ENCODE results near the gene TFDP2.

DNA sequence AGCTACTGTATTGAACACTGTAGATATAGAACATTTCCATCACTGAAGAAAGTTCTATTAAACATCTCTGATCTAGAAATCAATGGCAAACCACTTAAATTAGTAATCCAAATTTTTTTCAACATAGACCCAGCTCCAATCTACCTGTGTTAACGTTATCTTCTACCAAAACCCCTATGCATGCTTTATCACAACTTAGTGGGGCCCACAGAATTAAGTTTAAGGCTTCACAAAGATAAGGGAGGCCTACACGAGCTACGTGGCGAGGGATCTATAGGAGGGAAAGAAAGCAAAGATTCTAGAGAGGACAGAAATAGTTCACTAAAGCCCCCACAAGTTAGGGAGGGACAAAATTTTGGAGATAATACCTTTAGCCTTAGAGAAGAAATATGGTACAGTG lies 116.1 kb downstream of the TFDP2 start:
- TF ChIP-seq, protein P1, sequence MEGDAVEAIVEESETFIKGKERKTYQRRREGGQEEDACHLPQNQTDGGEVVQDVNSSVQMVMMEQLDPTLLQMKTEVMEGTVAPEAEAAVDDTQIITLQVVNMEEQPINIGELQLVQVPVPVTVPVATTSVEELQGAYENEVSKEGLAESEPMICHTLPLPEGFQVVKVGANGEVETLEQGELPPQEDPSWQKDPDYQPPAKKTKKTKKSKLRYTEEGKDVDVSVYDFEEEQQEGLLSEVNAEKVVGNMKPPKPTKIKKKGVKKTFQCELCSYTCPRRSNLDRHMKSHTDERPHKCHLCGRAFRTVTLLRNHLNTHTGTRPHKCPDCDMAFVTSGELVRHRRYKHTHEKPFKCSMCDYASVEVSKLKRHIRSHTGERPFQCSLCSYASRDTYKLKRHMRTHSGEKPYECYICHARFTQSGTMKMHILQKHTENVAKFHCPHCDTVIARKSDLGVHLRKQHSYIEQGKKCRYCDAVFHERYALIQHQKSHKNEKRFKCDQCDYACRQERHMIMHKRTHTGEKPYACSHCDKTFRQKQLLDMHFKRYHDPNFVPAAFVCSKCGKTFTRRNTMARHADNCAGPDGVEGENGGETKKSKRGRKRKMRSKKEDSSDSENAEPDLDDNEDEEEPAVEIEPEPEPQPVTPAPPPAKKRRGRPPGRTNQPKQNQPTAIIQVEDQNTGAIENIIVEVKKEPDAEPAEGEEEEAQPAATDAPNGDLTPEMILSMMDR (conservative IDR thresholded peaks at IDR 0.05) = no peak
- no peak for TF ChIP-seq EZH2 (IDR thresholded peaks at IDR 0.05; ENCODE audit: low read depth)
